ENCODE data around the gene PANK1.

Gene PANK1

GRCh38 chr10:89588671-89589070 lies 56.4 kb downstream of the PANK1 start:
- peaks cover 0 to 7% of the 10 kb centered on the region in 2 donors for H3K4me1 ChIP-seq (ENCODE audit: control insufficient read depth in 1 of 2, insufficient read depth in 2 of 2, low read length in 2 of 2)
- H3K36me3 ChIP-seq (ENCODE audit: control insufficient read depth in 1 of 2, insufficient read depth in 2 of 2, low read length in 2 of 2) = peaks cover 5 to 25% of the 10 kb centered on the region in 2 donors
- H3K9me3 ChIP-seq (ENCODE audit: control insufficient read depth in 1 of 2, low read length in 2 of 2) = no peaks in the 10 kb centered on the region
- no peak overlapping the region for H3K4me3 ChIP-seq (ENCODE audit: low read depth in 1 of 2, low read length in 2 of 2)
- no peaks in the 10 kb centered on the region for H3K27me3 ChIP-seq (ENCODE audit: control insufficient read depth in 1 of 2, insufficient read depth in 2 of 2, low read length in 2 of 2)
- no peak overlapping the region for H3K27ac ChIP-seq (ENCODE audit: low read depth, low read length)
- H3K9ac ChIP-seq (ENCODE audit: low read depth in 1 of 2, low read length in 2 of 2) = no peak overlapping the region

- Histone ChIP-seq H3K9me3 (ENCODE audit: control insufficient read depth in 1 of 2, low read length in 2 of 2) (no peaks in the 10 kb centered on the region), H3K4me3 (ENCODE audit: low read depth in 1 of 2, low read length in 2 of 2) (no peak overlapping the region), H3K4me1 (ENCODE audit: control insufficient read depth in 1 of 2, insufficient read depth in 2 of 2, low read length in 2 of 2) (no peaks in the 10 kb centered on the region), H3K27me3 (ENCODE audit: control insufficient read depth in 1 of 2, insufficient read depth in 2 of 2, low read length in 2 of 2) (no peaks in the 10 kb centered on the region), H3K9ac (ENCODE audit: low read depth in 1 of 2, low read length in 2 of 2) (no peak overlapping the region), H3K27ac (ENCODE audit: low read depth, low read length) (no peak overlapping the region), H3K36me3 (ENCODE audit: control insufficient read depth in 1 of 2, insufficient read depth in 2 of 2, low read length in 2 of 2) (peaks cover under 1 to 5% of the 10 kb centered on the region in 2 donors)
These were observed 63.0 kb downstream of the PANK1 start for GRCh38 chr10:89582022-89582421.

GRCh38 chr10:89580243-89580642 lies 64.8 kb downstream of the PANK1 start:
- Histone ChIP-seq H3K9ac (ENCODE audit: low read depth in 1 of 2, low read length in 2 of 2) (no peak overlapping the region), H3K27me3 (ENCODE audit: control insufficient read depth in 1 of 2, insufficient read depth in 2 of 2, low read length in 2 of 2) (no peaks in the 10 kb centered on the region), H3K4me1 (ENCODE audit: control insufficient read depth in 1 of 2, insufficient read depth in 2 of 2, low read length in 2 of 2) (no peaks in the 10 kb centered on the region), H3K36me3 (ENCODE audit: control insufficient read depth in 1 of 2, insufficient read depth in 2 of 2, low read length in 2 of 2) (no peaks in the 10 kb centered on the region), H3K27ac (ENCODE audit: low read depth, low read length) (no peak overlapping the region), H3K4me3 (ENCODE audit: low read depth in 1 of 2, low read length in 2 of 2) (no peak overlapping the region), H3K9me3 (ENCODE audit: control insufficient read depth in 1 of 2, low read length in 2 of 2) (no peaks in the 10 kb centered on the region)

GRCh38 chr10:89576696-89577095 lies 68.3 kb downstream of the PANK1 start:
- Histone ChIP-seq H3K27ac (ENCODE audit: low read depth, low read length) (no peak overlapping the region), H3K36me3 (ENCODE audit: control insufficient read depth in 1 of 2, insufficient read depth in 2 of 2, low read length in 2 of 2) (no peaks in the 10 kb centered on the region), H3K4me1 (ENCODE audit: control insufficient read depth in 1 of 2, insufficient read depth in 2 of 2, low read length in 2 of 2) (no peaks in the 10 kb centered on the region), H3K4me3 (ENCODE audit: low read depth in 1 of 2, low read length in 2 of 2) (no peak overlapping the region), H3K9me3 (ENCODE audit: control insufficient read depth in 1 of 2, low read length in 2 of 2) (no peaks in the 10 kb centered on the region), H3K27me3 (ENCODE audit: control insufficient read depth in 1 of 2, insufficient read depth in 2 of 2, low read length in 2 of 2) (no peaks in the 10 kb centered on the region), H3K9ac (ENCODE audit: low read depth in 1 of 2, low read length in 2 of 2) (no peak overlapping the region)

- H3K27ac ChIP-seq (ENCODE audit: low read depth, low read length) = no peak overlapping the region
- no peaks in the 10 kb centered on the region for H3K36me3 ChIP-seq (ENCODE audit: control insufficient read depth in 1 of 2, insufficient read depth in 2 of 2, low read length in 2 of 2)
- H3K9ac ChIP-seq (ENCODE audit: low read depth in 1 of 2, low read length in 2 of 2) = no peak overlapping the region
- H3K4me1 ChIP-seq (ENCODE audit: control insufficient read depth in 1 of 2, insufficient read depth in 2 of 2, low read length in 2 of 2) = no peaks in the 10 kb centered on the region
- H3K9me3 ChIP-seq (ENCODE audit: control insufficient read depth in 1 of 2, low read length in 2 of 2) = no peaks in the 10 kb centered on the region
- H3K27me3 ChIP-seq (ENCODE audit: control insufficient read depth in 1 of 2, insufficient read depth in 2 of 2, low read length in 2 of 2) = no peaks in the 10 kb centered on the region
- no peak overlapping the region for H3K4me3 ChIP-seq (ENCODE audit: low read depth in 1 of 2, low read length in 2 of 2)
These were observed 69.0 kb downstream of the PANK1 start for GRCh38 chr10:89576022-89576421.

- H3K4me1 ChIP-seq (ENCODE audit: control insufficient read depth in 1 of 2, insufficient read depth in 2 of 2, low read length in 2 of 2) = no peaks in the 10 kb centered on the region
These were observed 70.0 kb downstream of the PANK1 start for GRCh38 chr10:89575031-89575430.

GRCh38 chr10:89574368-89574767 lies 70.7 kb downstream of the PANK1 start:
- H3K36me3 ChIP-seq (ENCODE audit: control insufficient read depth in 1 of 2, insufficient read depth in 2 of 2, low read length in 2 of 2) = no peaks in the 10 kb centered on the region
- H3K9ac ChIP-seq (ENCODE audit: low read depth in 1 of 2, low read length in 2 of 2) = no peak overlapping the region
- H3K4me3 ChIP-seq (ENCODE audit: low read depth in 1 of 2, low read length in 2 of 2) = no peak overlapping the region
- no peaks in the 10 kb centered on the region for H3K4me1 ChIP-seq (ENCODE audit: control insufficient read depth in 1 of 2, insufficient read depth in 2 of 2, low read length in 2 of 2)
- H3K9me3 ChIP-seq (ENCODE audit: control insufficient read depth in 1 of 2, low read length in 2 of 2) = no peaks in the 10 kb centered on the region
- no peaks in the 10 kb centered on the region for H3K27me3 ChIP-seq (ENCODE audit: control insufficient read depth in 1 of 2, insufficient read depth in 2 of 2, low read length in 2 of 2)
- H3K27ac ChIP-seq (ENCODE audit: low read depth, low read length) = no peak overlapping the region

More at GRCh38 chr10:89575031-89575430, 70.0 kb downstream of the PANK1 start:
- no peaks in the 10 kb centered on the region for H3K9me3 ChIP-seq (ENCODE audit: control insufficient read depth in 1 of 2, low read length in 2 of 2)
- no peaks in the 10 kb centered on the region for H3K27me3 ChIP-seq (ENCODE audit: control insufficient read depth in 1 of 2, insufficient read depth in 2 of 2, low read length in 2 of 2)
- no peaks in the 10 kb centered on the region for H3K36me3 ChIP-seq (ENCODE audit: control insufficient read depth in 1 of 2, insufficient read depth in 2 of 2, low read length in 2 of 2)
- H3K27ac ChIP-seq (ENCODE audit: low read depth, low read length) = no peak overlapping the region
- no peak overlapping the region for H3K4me3 ChIP-seq (ENCODE audit: low read depth in 1 of 2, low read length in 2 of 2)
- H3K9ac ChIP-seq (ENCODE audit: low read depth in 1 of 2, low read length in 2 of 2) = no peak overlapping the region

GRCh38 chr10:89567576-89568245 lies 77.3 kb downstream of the PANK1 start:
- Histone ChIP-seq H3K27me3 (ENCODE audit: control insufficient read depth in 1 of 2, insufficient read depth in 2 of 2, low read length in 2 of 2) (no peaks in the 10 kb centered on the region), H3K36me3 (ENCODE audit: control insufficient read depth in 1 of 2, insufficient read depth in 2 of 2, low read length in 2 of 2) (no peaks in the 10 kb centered on the region), H3K4me3 (ENCODE audit: low read depth in 1 of 2, low read length in 2 of 2) (no peak overlapping the region)

GRCh38 chr10:89566992-89567391 lies 78.0 kb downstream of the PANK1 start:
- Histone ChIP-seq H3K4me3 (ENCODE audit: low read depth in 1 of 2, low read length in 2 of 2) (no peak overlapping the region), H3K27ac (ENCODE audit: low read depth, low read length) (no peak overlapping the region), H3K36me3 (ENCODE audit: control insufficient read depth in 1 of 2, insufficient read depth in 2 of 2, low read length in 2 of 2) (no peaks in the 10 kb centered on the region), H3K9me3 (ENCODE audit: control insufficient read depth in 1 of 2, low read length in 2 of 2) (no peaks in the 10 kb centered on the region), H3K9ac (ENCODE audit: low read depth in 1 of 2, low read length in 2 of 2) (no peak overlapping the region), H3K4me1 (ENCODE audit: control insufficient read depth in 1 of 2, insufficient read depth in 2 of 2, low read length in 2 of 2) (no peaks in the 10 kb centered on the region), H3K27me3 (ENCODE audit: control insufficient read depth in 1 of 2, insufficient read depth in 2 of 2, low read length in 2 of 2) (no peaks in the 10 kb centered on the region)

More at GRCh38 chr10:89567576-89568245, 77.3 kb downstream of the PANK1 start:
- Histone ChIP-seq H3K9ac (ENCODE audit: low read depth in 1 of 2, low read length in 2 of 2) (no peak overlapping the region), H3K9me3 (ENCODE audit: control insufficient read depth in 1 of 2, low read length in 2 of 2) (no peaks in the 10 kb centered on the region), H3K4me1 (ENCODE audit: control insufficient read depth in 1 of 2, insufficient read depth in 2 of 2, low read length in 2 of 2) (no peaks in the 10 kb centered on the region), H3K27ac (ENCODE audit: low read depth, low read length) (no peak overlapping the region)

- no peaks in the 10 kb centered on the region for H3K27me3 ChIP-seq (ENCODE audit: control insufficient read depth in 1 of 2, insufficient read depth in 2 of 2, low read length in 2 of 2)
- no peak overlapping the region for H3K27ac ChIP-seq (ENCODE audit: low read depth, low read length)
- no peak overlapping the region for H3K9ac ChIP-seq (ENCODE audit: low read depth in 1 of 2, low read length in 2 of 2)
- H3K9me3 ChIP-seq (ENCODE audit: control insufficient read depth in 1 of 2, low read length in 2 of 2) = no peaks in the 10 kb centered on the region
- no peaks in the 10 kb centered on the region for H3K36me3 ChIP-seq (ENCODE audit: control insufficient read depth in 1 of 2, insufficient read depth in 2 of 2, low read length in 2 of 2)
- no peaks in the 10 kb centered on the region for H3K4me1 ChIP-seq (ENCODE audit: control insufficient read depth in 1 of 2, insufficient read depth in 2 of 2, low read length in 2 of 2)
- H3K4me3 ChIP-seq (ENCODE audit: low read depth in 1 of 2, low read length in 2 of 2) = no peak overlapping the region
These were observed 78.7 kb downstream of the PANK1 start for GRCh38 chr10:89566095-89566950.

Measured in duodenal mucosa (tissue), 2 donors.